PC-9 (cell line): ENCODE measurements around the gene BST2. TPM values are rescaled to one million over a fixed set of nuclear protein-coding genes. Genes with fewer than 3 reads are reported as not detected.

Experiments used
- BruUV-seq: library from RNA; stranded (reverse); fragments of 400-500 nt; replicated peaks from 2 replicates; lab custom pipeline; 2021; lab: Mats Ljungman, UMichigan
- CTCF ChIA-PET: fragments of 300-600 bp; sonication (Branson Sonifier 250); formaldehyde crosslinking; loops from one replicate; lab custom pipeline; 2022; ENCODE audit warnings: antibody characterized with exemption; lab: Charles Lee
- POLR2A ChIA-PET: fragments of 300-600 bp; sonication (Branson Sonifier 250); formaldehyde crosslinking; loops from one replicate; lab custom pipeline; 2022; ENCODE audit warnings: antibody characterized with exemption; ENCODE audit not compliant: unreplicated experiment; lab: Charles Lee
- DNase-seq, 2 experiments: peaks; one replicate each; pipeline versions ENCODE4 v3.0.0 to v3.0.0-alpha.2; 2015 to 2022; ENCODE audit warnings: mixed read lengths in 1 of 2
- H2AFZ ChIP-seq: fragments of 200-600 bp; sonication (generic); 2 replicates; pipeline ENCODE4 v1.8.1; 2017; ENCODE audit warnings: antibody characterized with exemption
- H3F3A ChIP-seq: fragments of 200-600 bp; sonication (generic); 2 replicates; pipeline ENCODE4 v1.8.1; 2017; ENCODE audit warnings: antibody characterized with exemption, mild to moderate bottlenecking, low read depth; ENCODE audit not compliant: insufficient read depth
- H3K27ac ChIP-seq: fragments of 200-600 bp; sonication (generic); 2 replicates; pipeline ENCODE4 v1.6.1; 2016; ENCODE audit warnings: mixed run types
- H3K27me3 ChIP-seq: fragments of 200-600 bp; sonication (generic); 2 replicates; pipeline ENCODE4 v1.6.1; 2016; ENCODE audit warnings: low read depth, mixed run types; ENCODE audit not compliant: insufficient read depth
- H3K36me3 ChIP-seq: fragments of 200-600 bp; sonication (generic); 2 replicates; pipeline ENCODE4 v1.6.1; 2016; ENCODE audit warnings: low read depth, mixed run types
- H3K4me1 ChIP-seq: fragments of 200-600 bp; sonication (generic); replicated peaks from 2 replicates; pipeline ENCODE4 v1.6.1; 2016; ENCODE audit warnings: mixed run types; ENCODE audit not compliant: insufficient read depth
- H3K4me2 ChIP-seq: fragments of 200-600 bp; sonication (generic); 2 replicates; pipeline ENCODE4 v1.6.1; 2017; ENCODE audit warnings: mixed run types
- H3K4me3 ChIP-seq: fragments of 200-600 bp; sonication (generic); 2 replicates; pipeline ENCODE4 v1.6.1; 2016; ENCODE audit warnings: mixed run types
- H3K79me2 ChIP-seq: fragments of 200-600 bp; sonication (generic); 2 replicates; pipeline ENCODE4 v1.6.1; 2017; ENCODE audit warnings: low read depth, mixed run types
- H3K9me2 ChIP-seq: fragments of 200-600 bp; sonication (generic); 2 replicates; pipeline ENCODE4 v1.8.1; 2017; ENCODE audit warnings: mild to moderate bottlenecking; ENCODE audit not compliant: insufficient read depth
- H3K9me3 ChIP-seq: fragments of 200-600 bp; sonication (generic); 2 replicates; pipeline ENCODE4 v1.8.1; 2016; ENCODE audit warnings: low read depth; ENCODE audit not compliant: insufficient read depth
- H4K20me1 ChIP-seq: fragments of 200-600 bp; sonication (generic); 2 replicates; pipeline ENCODE4 v1.8.1; 2017; ENCODE audit not compliant: insufficient read depth
- EZH2 ChIP-seq: fragments of 200-600 bp; sonication (generic); IDR thresholded peaks from 2 replicates; pipeline ENCODE4 v1.8.0; 2017; ENCODE audit warnings: antibody characterized with exemption, low read depth
- intact Hi-C: fragments of 100-400 bp; cut with micrococcal nuclease; formaldehyde crosslinking; loops from one replicate; pipeline ENCODE4 v1.10.0; 2022; ENCODE audit not compliant: unreplicated experiment
- total RNA-seq: library from RNA; stranded (reverse); gene quantifications from 2 replicates; pipeline ENCODE4 v1.2.3, GENCODE V29; 2021
- TF ChIP-seq, protein P1 (sequence below): fragments of 200-600 bp; sonication (generic); conservative IDR thresholded peaks from 2 replicates; pipeline ENCODE4 v1.6.1; 2017; ENCODE audit warnings: mixed run types, antibody characterized with exemption, mild to moderate bottlenecking, moderate library complexity

BST2 gene
- total RNA-seq, 1 experiment from 2014 or later: 2.7 TPM

DNA sequence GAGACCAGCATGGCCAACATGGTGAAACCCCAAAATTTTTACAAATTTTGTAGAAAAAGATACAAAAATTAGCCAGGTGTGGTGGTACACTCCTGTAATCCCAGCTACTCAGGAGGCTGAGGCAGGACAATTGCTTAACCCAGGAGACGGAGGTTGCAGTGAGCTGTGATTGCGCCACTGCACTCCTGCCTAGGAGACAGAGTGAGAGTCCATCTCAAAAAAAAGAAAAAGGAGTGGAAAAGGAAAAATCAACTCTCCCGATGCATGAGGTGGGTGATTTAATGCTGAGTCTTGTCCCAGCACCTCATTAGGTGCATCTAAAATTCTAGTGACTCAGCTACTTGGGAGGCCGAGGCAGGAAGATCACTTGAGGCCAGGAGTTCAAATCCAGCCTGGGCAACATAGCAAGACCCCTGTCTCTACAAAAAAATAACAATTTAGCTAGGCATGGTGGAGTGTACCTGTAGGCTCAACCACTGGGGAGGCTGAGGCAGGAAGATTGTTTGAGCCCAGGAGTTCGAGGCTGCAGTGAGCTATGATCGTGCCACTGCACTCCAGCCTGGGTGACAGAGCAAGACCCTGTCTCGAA is 48.3 kb downstream of the BST2 start:
- H3K79me2 ChIP-seq: no peaks in the 10 kb centered on the region

DNA sequence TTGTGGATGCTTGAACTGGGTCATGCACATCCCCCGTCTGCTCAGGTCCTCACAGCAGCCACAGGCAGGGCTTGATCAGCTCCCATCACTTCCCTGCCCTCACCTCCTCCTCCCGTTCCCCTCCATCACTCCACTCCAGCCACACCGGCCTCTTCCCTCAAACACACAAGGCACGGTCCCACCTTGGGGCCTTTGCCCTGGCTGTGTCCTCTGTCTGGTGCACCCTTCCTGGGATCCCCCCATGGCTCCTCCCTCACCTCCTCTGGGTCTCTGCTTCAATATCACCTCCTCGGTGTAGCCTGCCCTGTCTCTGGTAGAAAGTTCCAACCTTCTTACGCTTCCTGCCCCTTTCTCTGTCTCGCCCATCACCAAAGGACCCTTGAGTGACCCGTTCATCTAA is 52.0 kb downstream of the BST2 start:
- TF ChIP-seq EZH2: no peak
- TF ChIP-seq, protein P1, sequence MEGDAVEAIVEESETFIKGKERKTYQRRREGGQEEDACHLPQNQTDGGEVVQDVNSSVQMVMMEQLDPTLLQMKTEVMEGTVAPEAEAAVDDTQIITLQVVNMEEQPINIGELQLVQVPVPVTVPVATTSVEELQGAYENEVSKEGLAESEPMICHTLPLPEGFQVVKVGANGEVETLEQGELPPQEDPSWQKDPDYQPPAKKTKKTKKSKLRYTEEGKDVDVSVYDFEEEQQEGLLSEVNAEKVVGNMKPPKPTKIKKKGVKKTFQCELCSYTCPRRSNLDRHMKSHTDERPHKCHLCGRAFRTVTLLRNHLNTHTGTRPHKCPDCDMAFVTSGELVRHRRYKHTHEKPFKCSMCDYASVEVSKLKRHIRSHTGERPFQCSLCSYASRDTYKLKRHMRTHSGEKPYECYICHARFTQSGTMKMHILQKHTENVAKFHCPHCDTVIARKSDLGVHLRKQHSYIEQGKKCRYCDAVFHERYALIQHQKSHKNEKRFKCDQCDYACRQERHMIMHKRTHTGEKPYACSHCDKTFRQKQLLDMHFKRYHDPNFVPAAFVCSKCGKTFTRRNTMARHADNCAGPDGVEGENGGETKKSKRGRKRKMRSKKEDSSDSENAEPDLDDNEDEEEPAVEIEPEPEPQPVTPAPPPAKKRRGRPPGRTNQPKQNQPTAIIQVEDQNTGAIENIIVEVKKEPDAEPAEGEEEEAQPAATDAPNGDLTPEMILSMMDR: no peak
- H3K4me1 ChIP-seq: peaks cover 9% of the 10 kb centered on the region
- CTCF ChIA-PET: no interaction called here
- H4K20me1 ChIP-seq: no peaks in the 10 kb centered on the region
- no peaks in the 10 kb centered on the region for H3K27me3 ChIP-seq
- no peak overlapping the region for H3K4me3 ChIP-seq
- no peaks in the 10 kb centered on the region for H3K79me2 ChIP-seq
- POLR2A ChIA-PET: no interaction called here
- H3K27ac ChIP-seq: no peak overlapping the region
- no peaks in the 10 kb centered on the region for H3K9me2 ChIP-seq
- H3K4me2 ChIP-seq: no peak overlapping the region
- no peak for DNase-seq
- BruUV-seq: no TSS peak
- no peaks in the 10 kb centered on the region for H3K9me3 ChIP-seq
- H3K36me3 ChIP-seq: no peaks in the 10 kb centered on the region
- H3F3A ChIP-seq: 0 out of 2 replicates have a peak, but pooled peaks cover 7% of the 10 kb centered on the region
- no peak overlapping the region for H2AFZ ChIP-seq
- intact Hi-C loops: no loop called here

More for the DNA sequence above, 48.3 kb downstream of the BST2 start:
- intact Hi-C loops: no loop called here
- POLR2A ChIA-PET: no interaction called here
- Histone ChIP-seq H2AFZ (no peak overlapping the region), H3K9me3 (no peaks in the 10 kb centered on the region), H4K20me1 (no peaks in the 10 kb centered on the region), H3F3A (0 out of 2 replicates have a peak, but pooled peaks cover 3% of the 10 kb centered on the region), H3K4me1 (no peaks in the 10 kb centered on the region), H3K36me3 (no peaks in the 10 kb centered on the region), H3K4me2 (no peak overlapping the region), H3K27ac (no peak overlapping the region), H3K4me3 (no peak overlapping the region), H3K27me3 (no peaks in the 10 kb centered on the region), H3K9me2 (no peaks in the 10 kb centered on the region)
- no peak for DNase-seq
- CTCF ChIA-PET: interaction anchor here (0.6 kb wide), 1 partner anchor 86 kb away, joined by 12 read pairs; no protein-coding TSS in a partner anchor
- BruUV-seq: no TSS peak
- TF ChIP-seq EZH2: no peak
- TF ChIP-seq, protein P1: no peak

Other genes with a start within 250 kb of the BST2 start
- 19.8 and 22.5 TPM in 2 replicates for gene USE1, start 190.3 kb downstream of the BST2 start, total RNA-seq
- 30.6 and 34.5 TPM in 2 replicates for gene OCEL1, start 179.4 kb downstream of the BST2 start, total RNA-seq
- gene NR2F6, start 159.7 kb downstream of the BST2 start, total RNA-seq: 90.8 and 112 TPM in 2 replicates
- gene USHBP1, start 140.9 kb downstream of the BST2 start, total RNA-seq: not detected in 2 replicates
- 127 and 152 TPM in 2 replicates for gene BABAM1, start 138.2 kb downstream of the BST2 start, total RNA-seq
- gene ANKLE1, start 123.7 kb downstream of the BST2 start, total RNA-seq: 0.65 and 1.2 TPM in 2 replicates
- gene ABHD8, start 102.2 kb downstream of the BST2 start, total RNA-seq: 32.2 and 37.5 TPM in 2 replicates
- gene MRPL34, start 99.8 kb downstream of the BST2 start, total RNA-seq: 64.8 and 70.8 TPM in 2 replicates
- gene DDA1, start 96.1 kb downstream of the BST2 start, total RNA-seq: 47.6 and 72.5 TPM in 2 replicates
- 11.4 and 15.1 TPM in 2 replicates for gene ANO8, start 70.8 kb downstream of the BST2 start, total RNA-seq
- 48.8 and 50.7 TPM in 2 replicates for gene GTPBP3, start 68.1 kb downstream of the BST2 start, total RNA-seq
- gene PLVAP, start 28.3 kb downstream of the BST2 start, total RNA-seq: not detected in 2 replicates
- gene CCDC194, start 11.4 kb downstream of the BST2 start, total RNA-seq: not detected in 2 replicates
- 58.1 and 80.0 TPM in 2 replicates for gene MVB12A, start 14.4 kb upstream of the BST2 start, total RNA-seq
- gene TMEM221, start 43.0 kb upstream of the BST2 start, total RNA-seq: 2.0 and 3.9 TPM in 2 replicates
- not detected in 2 replicates for gene NXNL1, start 55.3 kb upstream of the BST2 start, total RNA-seq
- gene SLC27A1, start 64.9 kb upstream of the BST2 start, total RNA-seq: 30.8 and 40.2 TPM in 2 replicates
- gene PGLS, start 106.0 kb upstream of the BST2 start, total RNA-seq: 175 and 290 TPM in 2 replicates
- gene COLGALT1, start 150.0 kb upstream of the BST2 start, total RNA-seq: 82.9 and 88.8 TPM in 2 replicates